Stimulated activated CD4-positive, alpha-beta T cell treated with anti-CD3 and anti-CD28 coated beads, Interleukin-15, amount 100 ng/mL, for 1 hour (primary cell): ENCODE measurements around the gene KITLG.
"Not testable (repeated sequence)": the region's sequence is repeated elsewhere in the genome, so short reads cannot be mapped to it uniquely, and the experiment has no call there.

Source experiments
- DNase-seq, 2 donors: peaks; one replicate each; pipeline ENCODE4 v3.0.0-alpha.2; 2020; ENCODE audit warnings: low read depth in 1 of 2, low spot score in 1 of 2

The KITLG gene, protein sequence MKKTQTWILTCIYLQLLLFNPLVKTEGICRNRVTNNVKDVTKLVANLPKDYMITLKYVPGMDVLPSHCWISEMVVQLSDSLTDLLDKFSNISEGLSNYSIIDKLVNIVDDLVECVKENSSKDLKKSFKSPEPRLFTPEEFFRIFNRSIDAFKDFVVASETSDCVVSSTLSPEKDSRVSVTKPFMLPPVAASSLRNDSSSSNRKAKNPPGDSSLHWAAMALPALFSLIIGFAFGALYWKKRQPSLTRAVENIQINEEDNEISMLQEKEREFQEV

DNA sequence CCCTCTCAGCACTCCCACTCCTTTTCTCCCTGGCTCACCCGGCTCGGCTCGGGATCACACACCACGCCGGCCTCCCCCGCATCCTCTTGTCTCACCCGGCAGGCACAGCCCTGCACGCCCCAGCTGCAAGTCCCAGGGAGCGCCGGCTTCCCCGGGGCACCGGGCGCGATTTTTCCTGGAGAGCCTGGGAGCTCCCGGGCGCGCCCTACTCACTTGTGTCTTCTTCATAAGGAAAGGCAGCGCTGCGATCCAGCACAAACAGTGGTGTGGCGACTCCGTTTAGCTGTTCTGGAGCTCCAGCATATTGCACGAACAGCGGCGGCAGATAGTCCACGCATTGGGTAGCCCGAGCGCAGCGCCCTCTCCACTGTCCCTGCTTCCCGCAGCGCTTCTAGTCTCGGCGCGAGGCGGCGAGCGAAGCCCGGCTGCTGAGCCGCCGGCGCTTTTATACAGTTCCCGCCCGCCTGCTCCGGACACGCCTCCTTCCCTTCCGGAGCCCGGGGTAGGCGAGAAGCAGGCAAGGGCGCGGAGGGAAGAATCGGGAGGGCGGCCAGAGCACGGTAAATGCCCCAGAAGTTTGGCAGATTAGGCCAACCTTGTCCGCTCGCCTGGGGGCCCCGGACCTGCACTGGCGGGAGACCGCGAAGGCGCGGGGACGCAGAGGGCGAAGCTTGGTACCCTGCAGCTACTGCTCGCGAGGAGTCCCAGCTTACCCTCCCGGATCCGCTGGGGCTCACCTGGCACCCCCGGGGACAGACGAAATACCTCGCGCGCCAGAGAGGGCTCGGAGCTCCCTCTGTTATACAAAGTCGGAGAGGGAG lies at the start of gene KITLG:
Gene KITLG (minus strand): TSS at position 421 of the 821 bp plus-strand sequence. CDS start 193 bp downstream, at position 228.
- no peak for DNase-seq

DNA sequence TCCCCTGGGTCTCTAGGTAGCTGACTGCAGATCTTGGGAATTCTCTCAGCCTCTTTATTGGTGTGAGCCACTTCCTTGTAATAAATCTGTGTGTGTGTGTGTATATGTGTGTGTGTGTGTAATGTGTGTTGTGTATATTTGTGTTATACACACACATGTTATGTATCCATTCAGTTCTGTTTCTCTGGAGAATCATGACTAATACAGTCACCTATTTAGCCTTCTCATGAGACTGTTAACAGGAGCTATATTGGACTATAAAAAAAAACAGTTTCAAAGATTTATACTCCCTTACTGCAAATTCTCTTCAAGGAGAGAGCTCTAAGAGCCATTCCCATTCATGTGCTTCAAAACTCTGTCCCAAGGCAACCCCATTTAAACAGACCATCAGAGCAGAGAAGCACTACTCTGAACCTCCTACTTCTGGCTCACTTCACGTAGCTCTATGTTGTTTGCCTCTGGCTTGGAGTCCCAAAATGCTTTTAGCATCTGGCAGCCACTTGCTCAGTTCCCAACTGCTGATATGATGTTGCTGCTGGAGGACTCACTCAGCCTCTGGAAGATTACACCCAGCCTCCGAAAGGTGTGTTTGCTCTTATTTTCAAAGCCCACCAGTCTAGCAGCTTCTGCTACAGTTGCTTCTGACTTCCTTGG lies 48.7 kb upstream of the KITLG start:
- DNase-seq = no peak

DNA sequence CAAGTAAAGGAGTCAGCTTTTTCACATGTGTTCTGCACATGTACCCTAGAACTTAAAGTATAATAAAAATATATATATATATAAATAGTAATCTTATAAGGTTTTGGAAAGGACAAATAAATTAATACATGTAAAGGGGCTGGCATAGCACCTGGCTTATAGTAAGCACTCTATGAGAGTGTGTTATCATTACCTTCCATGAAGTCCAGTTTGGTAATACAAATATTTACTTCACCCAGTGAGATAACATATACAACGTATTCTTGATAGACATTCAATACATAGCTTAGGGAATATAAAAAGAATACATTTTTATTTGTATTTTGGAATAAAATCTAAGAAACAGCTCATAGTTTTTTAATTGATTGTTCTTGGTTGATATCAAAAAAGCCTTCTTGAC lies 47.8 kb upstream of the KITLG start:
- DNase-seq = not testable (repeated sequence)

DNA sequence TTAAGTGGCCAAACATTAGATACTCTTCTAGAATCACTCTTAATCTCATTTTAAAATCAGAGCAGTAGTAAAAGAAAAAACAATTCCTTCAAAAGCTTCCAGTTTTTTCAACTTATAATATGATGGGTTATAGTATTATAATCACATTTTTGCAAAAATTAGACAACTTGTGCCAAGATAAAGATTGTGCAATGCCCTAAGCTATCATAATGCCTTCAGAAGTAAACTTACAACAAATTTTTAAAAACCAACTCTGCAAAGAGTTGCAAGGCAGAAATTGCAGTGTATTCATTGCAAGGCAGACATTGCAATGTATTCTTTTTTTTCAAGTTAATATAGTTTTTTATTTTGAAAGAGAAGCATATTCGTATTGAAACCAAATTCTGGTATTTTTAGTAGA lies 47.2 kb upstream of the KITLG start:
- no peak for DNase-seq

DNA sequence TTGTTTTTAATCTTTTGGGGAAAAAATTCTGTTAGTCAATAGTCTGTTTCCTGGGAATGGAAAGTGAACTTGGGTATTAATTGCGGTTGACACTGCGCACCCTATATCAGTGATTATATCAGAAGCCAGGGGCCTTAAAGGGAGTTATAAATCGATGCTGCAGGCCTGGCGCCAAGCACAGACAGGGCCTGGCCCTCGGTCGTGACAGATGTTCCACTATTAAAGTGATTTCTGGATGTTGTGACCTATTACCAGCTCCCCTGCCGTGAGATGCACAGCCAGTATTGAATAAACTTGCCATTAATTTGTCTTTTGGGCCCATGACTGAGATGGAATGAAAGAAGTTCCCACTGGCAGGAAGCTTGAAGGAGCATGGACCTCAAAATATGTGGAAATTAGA lies 45.1 kb upstream of the KITLG start:
- no peak for DNase-seq

DNA sequence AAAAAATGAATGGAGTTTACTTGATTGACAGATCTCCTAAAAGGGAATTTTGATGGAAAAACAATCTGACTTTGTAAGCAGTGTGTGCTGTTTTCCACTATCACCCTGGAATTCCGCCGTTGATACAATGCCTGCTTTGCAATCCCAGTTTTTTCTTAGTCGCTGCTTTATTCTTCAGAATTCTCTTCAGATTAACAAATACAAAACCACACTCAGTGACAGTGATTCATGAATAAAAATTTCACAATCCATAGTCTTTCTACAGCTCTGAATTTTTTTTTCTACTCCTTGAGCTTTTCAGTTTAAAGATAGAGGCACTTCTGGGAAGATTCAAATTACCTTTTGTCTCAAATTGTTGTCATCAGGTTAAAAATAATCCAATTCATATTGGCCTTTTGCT lies 44.6 kb upstream of the KITLG start:
- DNase-seq = no peak

DNA sequence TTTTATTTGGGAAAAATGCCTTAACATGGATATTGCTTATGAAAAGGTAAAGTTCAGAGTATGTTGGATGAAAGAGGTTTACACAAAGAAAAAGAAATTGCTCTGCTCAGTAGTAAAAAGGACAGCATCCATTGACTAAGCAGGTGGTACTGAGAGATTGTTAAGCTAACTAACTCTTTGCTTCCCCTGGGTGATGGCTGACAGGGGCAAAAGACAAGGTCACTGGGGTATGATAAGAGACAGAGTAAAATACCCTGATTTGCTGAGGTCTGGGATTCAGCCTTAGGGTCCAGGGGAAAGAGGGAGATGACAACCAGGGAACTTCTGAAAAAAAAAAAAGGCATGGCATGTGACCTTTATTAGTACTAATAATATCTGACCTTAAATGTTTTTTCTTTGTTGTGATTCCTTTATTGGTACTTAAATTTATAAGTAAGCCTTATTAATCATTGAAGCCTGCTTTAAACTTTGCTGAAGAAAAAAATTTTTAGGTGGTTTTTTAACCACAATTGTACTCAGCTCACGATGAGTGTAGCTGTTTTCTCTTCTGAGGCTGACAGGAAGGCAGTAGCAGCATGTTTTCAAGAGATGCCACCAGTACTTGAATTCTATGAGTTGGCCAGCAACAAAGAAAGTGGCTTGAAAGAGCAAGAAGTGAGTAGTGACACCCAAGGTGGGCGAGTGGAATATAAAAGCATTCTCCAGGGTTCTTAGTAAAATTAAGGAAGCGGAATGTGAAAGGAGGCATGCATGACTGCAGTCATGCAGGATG lies 43.7 kb upstream of the KITLG start:
- no peak for DNase-seq

DNA sequence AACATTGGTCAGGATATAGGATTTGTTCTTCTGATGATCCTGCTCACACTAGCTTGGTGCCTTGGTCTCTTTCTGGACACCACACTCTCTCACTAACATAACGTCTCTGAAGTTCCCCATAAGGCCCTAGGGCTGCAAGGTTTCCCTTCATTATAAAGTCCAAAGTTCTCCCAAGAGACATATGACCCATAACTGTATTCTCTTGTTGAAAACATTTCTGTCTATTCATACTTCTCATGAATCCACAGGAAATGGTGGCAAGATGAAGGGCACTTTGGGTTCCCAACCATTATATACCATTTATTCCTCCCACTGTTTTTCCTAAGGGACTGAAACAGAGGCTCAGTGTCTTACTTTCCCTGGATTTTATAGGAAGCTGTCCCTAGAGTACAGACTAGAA lies 37.1 kb upstream of the KITLG start:
- DNase-seq = no peak

DNA sequence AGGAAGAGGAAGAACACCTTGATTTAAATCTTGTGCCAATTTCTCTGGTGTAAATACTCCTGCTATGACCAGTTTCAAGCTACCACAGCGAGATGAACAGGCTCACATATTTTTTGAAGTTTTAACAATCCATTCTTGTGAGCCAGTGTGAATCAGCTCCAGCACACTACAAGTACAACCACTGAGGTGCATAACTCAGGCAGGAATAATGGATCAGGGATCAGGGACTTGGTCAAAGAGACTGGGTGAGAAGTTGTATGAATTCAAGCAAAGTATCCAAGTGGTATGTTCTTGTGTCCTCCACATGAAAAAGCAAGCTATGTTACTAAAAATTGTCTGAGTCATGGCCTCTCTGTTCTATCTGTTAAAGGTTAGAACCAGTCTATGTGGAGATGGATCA lies 35.2 kb upstream of the KITLG start:
- no peak for DNase-seq

DNA sequence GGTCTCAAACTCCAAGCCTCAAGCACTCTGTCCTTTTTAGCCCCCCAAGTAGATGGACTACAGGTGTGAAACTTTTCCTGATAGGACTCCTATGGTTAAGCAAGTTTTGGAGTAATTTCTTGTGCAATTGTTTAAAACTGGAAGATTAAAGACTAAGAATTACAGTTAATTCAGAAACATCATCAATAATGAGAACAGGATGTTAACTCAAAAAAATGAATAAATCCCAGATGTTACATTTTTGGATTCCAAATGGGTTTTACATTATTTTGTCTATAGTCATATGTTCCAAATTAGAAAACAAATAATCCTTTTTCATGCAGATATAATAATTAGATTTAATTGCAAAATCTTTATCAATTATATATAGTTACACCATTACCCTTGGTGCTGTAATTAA lies 24.4 kb upstream of the KITLG start:
- no peak for DNase-seq

DNA sequence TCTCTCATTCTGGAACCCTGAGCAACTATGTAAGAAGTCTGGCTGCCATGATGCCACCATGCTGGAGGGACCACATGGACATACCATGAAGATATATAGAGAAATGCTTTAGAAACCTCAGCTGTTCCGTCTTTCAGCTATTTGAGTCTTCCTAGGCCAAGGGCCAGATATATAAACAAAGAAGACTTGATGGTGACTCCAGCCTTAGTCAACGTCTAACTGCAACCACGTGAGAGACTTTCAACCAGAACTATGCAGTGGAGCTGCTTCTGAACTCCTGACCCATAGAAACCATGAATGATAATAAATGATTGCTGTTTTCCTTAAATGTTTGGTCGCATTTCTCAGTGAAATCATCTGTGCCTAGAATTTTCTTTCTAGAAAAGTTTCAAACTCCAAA lies 20.0 kb upstream of the KITLG start:
- no peak for DNase-seq

DNA sequence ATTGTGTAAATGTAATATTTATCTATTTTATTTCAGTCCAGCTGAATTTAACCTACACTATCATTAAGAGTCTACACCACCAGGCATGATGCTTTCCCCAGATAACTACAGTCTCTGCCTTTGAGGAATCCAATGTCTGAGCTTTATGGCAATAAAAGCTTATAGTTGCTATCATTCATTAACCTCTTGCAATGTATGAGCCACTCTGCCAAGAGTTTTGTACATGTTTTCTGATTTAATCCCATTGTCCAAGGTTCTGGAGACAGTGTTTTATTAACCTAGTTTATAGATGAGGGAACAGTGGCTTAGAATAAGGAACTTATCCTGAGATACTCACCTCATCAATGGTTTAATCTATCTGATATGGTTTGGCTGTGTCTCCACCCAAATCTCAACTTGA lies 17.1 kb upstream of the KITLG start:
- DNase-seq = no peak

DNA sequence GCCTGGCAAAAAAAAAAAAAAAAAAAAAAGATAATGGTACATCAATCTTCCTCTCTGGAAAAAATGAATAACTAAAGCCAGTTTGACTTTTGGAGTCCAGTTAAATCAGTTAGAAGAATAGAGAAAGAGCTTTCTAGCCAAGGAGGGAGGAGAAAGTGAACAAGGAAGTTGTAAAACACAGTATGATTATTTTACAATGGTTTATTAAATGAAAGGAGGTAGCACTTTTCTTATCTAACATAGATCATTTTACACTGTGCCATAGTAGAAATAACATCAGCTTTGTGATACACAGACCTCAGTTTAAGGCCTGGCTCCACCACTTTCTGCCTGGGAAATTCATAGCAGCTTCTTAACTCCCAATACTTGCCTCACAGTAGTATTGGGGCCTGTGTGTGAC lies 15.4 kb upstream of the KITLG start:
- DNase-seq = no peak

DNA sequence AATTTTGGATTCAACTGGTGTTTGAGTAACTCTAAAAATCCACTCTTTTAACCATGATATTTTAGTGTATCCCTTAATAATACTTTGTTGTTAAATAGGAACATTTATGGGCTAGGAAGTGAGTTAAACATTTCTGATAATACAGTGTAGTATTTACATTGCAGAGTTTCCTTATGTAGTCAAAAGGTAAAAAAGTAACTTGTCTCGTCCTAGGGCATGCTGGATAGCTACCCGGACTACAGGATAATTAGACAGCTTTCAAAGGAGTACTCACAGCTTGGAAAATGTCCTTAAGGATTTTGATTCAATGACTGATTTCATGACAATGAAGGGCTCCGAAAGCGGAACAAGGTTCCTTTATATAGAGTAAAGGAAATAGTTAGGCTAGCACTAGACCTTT lies 14.5 kb upstream of the KITLG start:
- DNase-seq = no peak

DNA sequence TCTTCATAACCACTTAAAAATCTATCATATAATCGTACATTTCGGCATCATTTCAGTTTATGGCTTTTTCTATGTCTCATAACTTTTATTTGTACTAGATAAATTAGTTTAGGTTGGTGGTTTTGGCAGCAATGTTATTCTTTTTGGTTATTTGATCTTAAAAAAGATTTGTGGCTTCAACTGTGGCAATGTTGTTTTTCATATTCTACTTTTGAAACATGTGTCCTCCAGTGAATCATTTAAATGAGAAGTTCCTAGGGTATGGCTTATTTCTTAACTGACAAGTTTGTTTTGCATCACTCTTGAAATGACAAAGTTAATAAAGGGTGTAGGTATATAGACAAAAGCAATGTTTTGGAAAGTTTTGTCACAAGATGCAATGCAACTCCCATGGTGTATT lies 11.1 kb upstream of the KITLG start:
- no peak for DNase-seq

DNA sequence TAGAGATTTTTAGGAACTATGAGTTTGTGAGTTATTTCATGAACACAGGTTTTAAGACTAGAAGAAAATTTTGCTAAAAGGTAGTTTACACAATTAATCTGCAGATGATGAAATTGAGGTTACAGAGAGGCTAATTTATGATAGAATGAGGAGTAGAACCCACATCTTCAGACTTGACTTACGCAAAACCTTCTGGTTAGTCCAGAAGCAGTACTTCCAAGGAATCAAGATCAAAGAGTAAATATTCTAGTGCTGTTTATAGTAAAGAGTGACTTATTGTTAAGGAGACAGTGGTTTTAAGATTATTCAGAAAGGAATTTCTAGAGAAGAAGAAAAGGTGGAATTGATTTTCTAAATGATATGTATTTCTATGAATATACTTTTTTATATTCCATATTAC lies 10.6 kb upstream of the KITLG start:
- DNase-seq = no peak

DNA sequence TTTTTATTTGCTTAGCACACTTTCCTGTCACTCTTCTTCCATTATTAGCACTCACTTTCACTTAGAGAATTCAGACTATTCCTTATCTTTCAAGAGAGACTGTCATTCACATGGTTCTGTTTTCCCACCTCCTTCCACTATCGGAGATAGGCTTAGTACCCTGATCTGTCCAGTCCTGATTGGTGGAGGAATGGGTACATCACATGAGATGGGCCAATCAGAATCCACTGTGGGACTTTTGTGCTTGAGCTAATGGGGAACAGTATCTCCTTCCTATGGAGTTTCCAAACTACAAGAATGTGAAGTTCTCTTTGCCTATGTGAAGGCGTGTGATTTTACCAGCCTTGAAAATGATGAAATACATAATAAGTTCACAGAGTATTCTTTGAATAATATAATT lies 4.8 kb upstream of the KITLG start:
- DNase-seq = no peak

DNA sequence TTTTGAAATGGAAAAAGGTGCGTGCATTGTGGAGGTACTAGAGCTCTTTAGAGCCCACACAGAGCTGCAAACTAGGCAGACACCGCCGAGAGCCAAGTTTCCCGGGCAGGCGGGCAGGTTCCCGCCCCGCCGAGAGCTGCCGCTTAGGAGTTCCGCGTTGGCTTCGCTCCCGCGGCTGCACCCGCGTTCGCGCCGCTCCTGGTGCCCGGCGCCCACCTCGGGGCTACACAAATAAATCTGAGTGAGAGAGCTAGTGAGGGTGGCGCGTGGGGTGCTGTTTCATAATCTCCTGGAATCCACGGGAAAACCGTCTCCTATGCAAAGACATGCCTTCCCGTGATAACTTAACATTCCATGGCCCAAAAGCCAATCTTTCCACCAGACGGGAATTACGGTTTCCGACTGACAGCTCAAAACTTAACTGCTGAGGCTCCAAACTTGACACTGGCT lies 645 bp downstream of the KITLG start:
- DNase-seq = no peak

DNA sequence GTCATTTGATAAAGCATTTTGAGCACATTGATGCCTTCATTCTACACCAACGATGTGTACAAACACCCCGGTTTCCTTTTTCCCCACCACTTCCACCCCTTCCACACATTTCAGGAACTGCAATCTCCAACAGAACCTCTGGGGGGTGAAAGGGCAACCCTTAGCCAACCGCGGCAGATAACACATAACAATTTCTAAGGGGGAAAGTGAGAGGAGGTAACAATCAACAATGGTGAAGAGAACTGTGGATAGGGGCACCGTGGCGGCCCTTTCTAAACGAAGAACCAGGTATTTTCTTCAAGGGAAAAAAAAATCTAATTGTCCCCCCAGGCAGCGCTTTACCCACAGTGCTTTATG lies 1.1 kb downstream of the KITLG start:
- DNase-seq = no peak

DNA sequence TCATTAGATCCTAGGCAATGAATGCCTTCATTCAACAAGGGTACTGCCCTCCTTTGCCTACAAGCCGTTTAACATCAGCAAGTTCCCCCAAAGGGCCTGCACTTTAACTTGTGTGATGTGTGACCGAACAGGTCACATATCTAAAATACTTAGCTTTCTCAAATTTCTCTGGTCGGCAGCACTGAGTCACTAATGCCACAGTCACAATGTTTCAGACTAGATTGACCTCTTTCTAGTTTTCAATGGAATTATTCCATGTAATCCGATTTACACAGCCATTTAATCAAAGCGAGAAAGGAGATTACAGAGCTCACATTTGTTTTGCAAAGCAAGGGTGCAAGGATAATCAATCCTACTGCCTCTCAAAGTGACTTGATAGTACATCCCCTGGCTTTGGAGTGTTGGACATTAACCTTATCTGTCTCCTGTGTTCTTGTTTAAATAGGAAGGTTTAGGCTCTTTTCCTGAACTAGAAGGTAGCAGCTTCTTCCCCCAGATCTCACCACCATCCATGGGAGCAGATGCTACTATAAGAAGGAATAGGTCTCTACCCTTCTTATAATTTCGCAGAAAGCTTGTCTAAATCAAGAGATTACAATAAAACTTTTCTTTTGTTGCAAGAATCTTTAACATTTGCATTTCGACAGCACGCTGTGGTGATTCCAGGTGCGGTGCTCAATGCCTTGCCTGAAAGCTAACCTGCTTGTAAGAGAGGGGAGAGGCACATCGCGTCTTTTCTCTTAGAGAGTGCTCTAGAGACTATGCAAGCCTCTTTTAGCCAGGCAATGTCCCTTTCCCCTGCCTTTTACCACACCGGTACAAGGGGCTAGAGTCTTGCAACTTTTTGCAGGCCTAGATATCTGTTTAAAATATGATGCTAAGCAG lies 1.8 kb downstream of the KITLG start:
- DNase-seq = no peak

DNA sequence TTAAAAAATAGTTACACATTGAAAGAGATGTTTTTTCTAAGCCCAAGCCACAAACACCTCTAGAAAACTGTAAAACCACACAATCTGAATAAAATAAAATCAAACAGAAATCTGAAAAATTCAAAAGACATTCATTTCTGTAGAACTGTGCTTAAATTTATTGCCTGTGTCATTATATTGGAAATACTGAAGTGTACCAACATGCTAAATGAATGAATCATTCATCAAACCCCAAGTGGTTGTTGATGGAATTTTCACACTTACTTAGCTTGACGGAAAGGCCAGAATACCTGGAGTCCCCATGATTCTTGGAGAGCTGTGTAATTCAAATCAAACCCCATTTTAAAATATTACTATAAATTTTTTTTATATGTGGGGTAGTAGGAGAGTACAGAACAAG lies 2.7 kb downstream of the KITLG start:
- DNase-seq = no peak
